ENCODE measurements around the gene ZC3H13.

DNA sequence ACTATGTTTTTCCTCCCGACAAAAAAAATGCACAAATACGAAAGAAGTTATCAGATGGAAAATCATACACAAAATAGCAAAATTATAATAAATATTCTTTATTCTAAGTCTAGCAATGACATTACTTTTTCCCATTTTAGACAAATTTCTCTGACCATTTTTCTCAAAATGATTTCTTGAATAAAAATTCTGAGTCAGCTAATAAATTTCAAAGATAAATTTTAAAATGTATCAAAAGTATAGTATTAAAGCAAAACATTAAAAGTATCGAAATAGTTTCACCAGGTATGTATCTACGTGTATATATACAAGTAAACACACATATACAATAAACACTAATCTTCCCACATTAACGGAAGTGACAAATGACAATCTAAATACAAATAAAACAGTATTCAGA is 8.9 kb downstream of the ZC3H13 start:
- TF ChIP-seq POLR2A (IDR thresholded peaks at IDR 0.05): no peak
- TF ChIP-seq POLR2AphosphoS5 (IDR thresholded peaks at IDR 0.05; ENCODE audit: insufficient read depth in 1 of 2, low read depth in 1 of 2): no peak

All from vagina (tissue), 2 donors.